BLaER1 treated with 17β-estradiol and CSF1 and Interleukin-3, amounts not matched to agents 10 nM and 100 nM (cell line): Measurements from ENCODE around the gene MAD1L1.

Source experiments
- H3K27ac ChIP-seq, 11 experiments: shearing (Covaris generic); formaldehyde crosslinking; 2 replicates each; pipeline ENCODE4 v1.8.1; 2022
- H3K27me3 ChIP-seq, 11 experiments: shearing (Covaris generic); formaldehyde crosslinking; 2 replicates each; pipeline ENCODE4 v1.8.1; 2022
- H3K36me3 ChIP-seq, 11 experiments: shearing (Covaris generic); formaldehyde crosslinking; 2 replicates each; pipeline ENCODE4 v1.8.1; 2022
- H3K4me1 ChIP-seq, 10 experiments: shearing (Covaris generic); formaldehyde crosslinking; 2 replicates each; pipeline ENCODE4 v1.8.1; 2022
- H3K4me2 ChIP-seq, 11 experiments: shearing (Covaris generic); formaldehyde crosslinking; 2 replicates each; pipeline ENCODE4 v1.8.1; 2022
- H3K4me3 ChIP-seq, 10 experiments: shearing (Covaris generic); formaldehyde crosslinking; 2 replicates each; pipeline ENCODE4 v1.8.1; 2022
- H3K9ac ChIP-seq, 11 experiments: shearing (Covaris generic); formaldehyde crosslinking; 2 replicates each; pipeline ENCODE4 v1.8.1; 2022
- H3K9me3 ChIP-seq, 11 experiments: shearing (Covaris generic); formaldehyde crosslinking; replicated peaks in 1 of 11; 2 replicates each; pipeline ENCODE4 v1.8.1; 2022
- H4K20me1 ChIP-seq, 11 experiments: shearing (Covaris generic); formaldehyde crosslinking; 2 replicates each; pipeline ENCODE4 v1.8.1; 2022
- Cebpa-rat ChIP-seq, 11 experiments: shearing (Covaris generic); IDR thresholded peaks; 2 replicates each; pipeline ENCODE4 v1.8.1; 2022

MAD1L1 gene

GRCh38 chr7:2251381-2251780 lies 18.6 kb upstream of the MAD1L1 start:
- no peaks in the 10 kb centered on the region for H3K9me3 ChIP-seq
- H3K4me1 ChIP-seq, result peaks cover 71 to 85% (median 79%) of the 10 kb centered on the region in 10 experiments
- TF ChIP-seq Cebpa-rat (IDR thresholded peaks at IDR 0.05), result no peak
- H3K4me2 ChIP-seq, result peak overlapping the region in 4 of 11 experiments; percentile 62 to 84 (median 68); a peak in 6 of 22 replicates
- no peaks in the 10 kb centered on the region for H3K27me3 ChIP-seq
- H3K36me3 ChIP-seq, result peaks cover 40 to 59% (median 48%) of the 10 kb centered on the region in 11 experiments
- H3K4me3 ChIP-seq, result no peak overlapping the region
- peaks cover 10 to 79% (median 33%) of the 10 kb centered on the region in 11 experiments; a peak in 17 of 22 replicates for H4K20me1 ChIP-seq
- no peak overlapping the region for H3K27ac ChIP-seq
- no peak overlapping the region; a peak in 2 of 22 replicates for H3K9ac ChIP-seq

GRCh38 chr7:2249744-2250323 lies 17.1 kb upstream of the MAD1L1 start:
- H3K36me3 ChIP-seq, result peaks cover 28 to 43% (median 33%) of the 10 kb centered on the region in 11 experiments
- H4K20me1 ChIP-seq, result peaks cover 10 to 70% (median 27%) of the 10 kb centered on the region in 11 experiments; a peak in 18 of 22 replicates
- no peak for TF ChIP-seq Cebpa-rat (IDR thresholded peaks at IDR 0.05)
- peak overlapping the region; percentile 31 to 74 (median 49); a peak in 16 of 22 replicates for H3K9ac ChIP-seq
- H3K4me1 ChIP-seq, result peaks cover 86 to 96% (median 91%) of the 10 kb centered on the region in 10 experiments
- no peaks in the 10 kb centered on the region for H3K9me3 ChIP-seq
- peak overlapping the region in 7 of 10 experiments; percentile 4 to 41 (median 24); a peak in 6 of 20 replicates for H3K4me3 ChIP-seq
- peak overlapping the region; percentile 8 to 61 (median 49); a peak in 15 of 22 replicates for H3K27ac ChIP-seq
- H3K27me3 ChIP-seq, result no peaks in the 10 kb centered on the region
- H3K4me2 ChIP-seq, result peak overlapping the region; percentile 90 to 100 (median 96)

- Histone ChIP-seq H3K9me3 (no peaks in the 10 kb centered on the region), H4K20me1 (peaks cover 10 to 66% (median 24%) of the 10 kb centered on the region in 11 experiments; a peak in 18 of 22 replicates), H3K9ac (peak overlapping the region; percentile 31 to 74 (median 49); a peak in 19 of 22 replicates), H3K4me2 (peak overlapping the region; percentile 90 to 100 (median 96)), H3K27me3 (no peaks in the 10 kb centered on the region), H3K36me3 (peaks cover 21 to 36% (median 28%) of the 10 kb centered on the region in 11 experiments), H3K4me1 (peaks cover 90 to 98% (median 96%) of the 10 kb centered on the region in 10 experiments), H3K4me3 (peak overlapping the region in 8 of 10 experiments; percentile 4 to 41 (median 23); a peak in 11 of 20 replicates), H3K27ac (peak overlapping the region; percentile 8 to 61 (median 49); a peak in 19 of 22 replicates)
- TF ChIP-seq Cebpa-rat (IDR thresholded peaks at IDR 0.05), result no peak
These were observed 16.4 kb upstream of the MAD1L1 start for GRCh38 chr7:2248984-2249694.

- Histone ChIP-seq H3K9ac (peak overlapping the region; percentile 38 to 93 (median 48); a peak in 17 of 22 replicates), H3K9me3 (no peaks in the 10 kb centered on the region), H3K4me3 (peak overlapping the region in 5 of 10 experiments; percentile 3 to 43 (median 14); a peak in 4 of 20 replicates), H3K36me3 (peaks cover 12 to 25% (median 18%) of the 10 kb centered on the region in 11 experiments; a peak in 20 of 22 replicates), H3K27ac (peak overlapping the region in 9 of 11 experiments; percentile 20 to 80 (median 49); a peak in 16 of 22 replicates), H3K4me2 (peak overlapping the region; percentile 90 to 100 (median 96)), H4K20me1 (peaks cover 0 to 73% (median 23%) of the 10 kb centered on the region in 11 experiments; a peak in 17 of 22 replicates), H3K4me1 (peaks cover 93 to 100% (median 98%) of the 10 kb centered on the region in 10 experiments), H3K27me3 (no peaks in the 10 kb centered on the region)
- no peak for TF ChIP-seq Cebpa-rat (IDR thresholded peaks at IDR 0.05)
These were observed 14.6 kb upstream of the MAD1L1 start for GRCh38 chr7:2247141-2247995.

- Histone ChIP-seq H4K20me1 (peaks cover 0 to 64% (median 23%) of the 10 kb centered on the region in 11 experiments; a peak in 15 of 22 replicates), H3K4me3 (peak overlapping the region in 7 of 10 experiments; percentile 3 to 44 (median 29); a peak in 12 of 20 replicates), H3K4me2 (peak overlapping the region; percentile 90 to 100 (median 96)), H3K27ac (peak overlapping the region in 8 of 11 experiments; percentile 20 to 80 (median 56); a peak in 16 of 22 replicates), H3K27me3 (no peaks in the 10 kb centered on the region), H3K4me1 (peaks cover 88 to 92% (median 89%) of the 10 kb centered on the region in 10 experiments), H3K9ac (peak overlapping the region; percentile 6 to 93 (median 48); a peak in 16 of 22 replicates), H3K36me3 (peaks cover 5 to 15% (median 9%) of the 10 kb centered on the region in 11 experiments; a peak in 19 of 22 replicates), H3K9me3 (no peaks in the 10 kb centered on the region)
- TF ChIP-seq Cebpa-rat (IDR thresholded peaks at IDR 0.05), result no peak
These were observed 13.3 kb upstream of the MAD1L1 start for GRCh38 chr7:2245883-2246675.

GRCh38 chr7:2244404-2244995 lies 11.8 kb upstream of the MAD1L1 start:
- H3K4me2 ChIP-seq, result peak overlapping the region; percentile 90 to 100 (median 96)
- no peak for TF ChIP-seq Cebpa-rat (IDR thresholded peaks at IDR 0.05)
- no peaks in the 10 kb centered on the region for H3K27me3 ChIP-seq
- peak overlapping the region in 3 of 11 experiments; percentile 6 to 89 (median 9); a peak in 2 of 22 replicates for H3K27ac ChIP-seq
- peak overlapping the region in 5 of 11 experiments; percentile 14 to 94 (median 94); a peak in 5 of 22 replicates for H3K9ac ChIP-seq
- peaks cover 3 to 12% (median 6%) of the 10 kb centered on the region in 11 experiments for H3K36me3 ChIP-seq
- H3K4me1 ChIP-seq, result peaks cover 84 to 93% (median 89%) of the 10 kb centered on the region in 10 experiments
- peaks cover 0 to 57% (median 17%) of the 10 kb centered on the region in 11 experiments; a peak in 15 of 22 replicates for H4K20me1 ChIP-seq
- H3K4me3 ChIP-seq, result peak overlapping the region in 2 of 10 experiments; percentile 7 to 10; a peak in 2 of 20 replicates
- no peaks in the 10 kb centered on the region for H3K9me3 ChIP-seq

GRCh38 chr7:2243458-2243857 lies 10.7 kb upstream of the MAD1L1 start:
- H3K4me3 ChIP-seq, result peak overlapping the region in 8 of 10 experiments; percentile 84 to 98 (median 96); a peak in 11 of 20 replicates
- H3K27ac ChIP-seq, result peak overlapping the region in 8 of 11 experiments; percentile 6 to 91 (median 88); a peak in 13 of 22 replicates
- no peak for TF ChIP-seq Cebpa-rat (IDR thresholded peaks at IDR 0.05)
- no peaks in the 10 kb centered on the region for H3K27me3 ChIP-seq
- H3K36me3 ChIP-seq, result peaks cover 12 to 22% (median 14%) of the 10 kb centered on the region in 11 experiments
- H4K20me1 ChIP-seq, result peaks cover 0 to 47% (median 9%) of the 10 kb centered on the region in 11 experiments; a peak in 11 of 22 replicates
- H3K9ac ChIP-seq, result peak overlapping the region; percentile 87 to 94 (median 93); a peak in 19 of 22 replicates
- peak overlapping the region; percentile 90 to 100 (median 96) for H3K4me2 ChIP-seq
- H3K4me1 ChIP-seq, result peaks cover 73 to 88% (median 85%) of the 10 kb centered on the region in 10 experiments
- no peaks in the 10 kb centered on the region for H3K9me3 ChIP-seq
